Tongue (tissue), 2 donors: Measurements from ENCODE around the gene MMD2. TPM values are rescaled to one million over a fixed set of nuclear protein-coding genes. Genes with fewer than 3 reads are reported as not detected.
"Not testable (repeated sequence)": the region's sequence is repeated elsewhere in the genome, so short reads cannot be mapped to it uniquely, and the experiment has no call there.

Experiments used
- DNase-seq: peaks from one replicate; pipeline ENCODE4 v3.0.0-alpha.2; 2015
- total RNA-seq: library from RNA; depleted of rRNA; stranded (reverse); fragments of >200 nt; gene quantifications from one replicate; pipeline ENCODE4 v1.2.3, GENCODE V29; 2014

Gene MMD2
- not detected for total RNA-seq

- peak; percentile 22 for DNase-seq
These were observed at the start of gene MMD2 for GRCh38 chr7:4958477-4959301. Gene MMD2, minus strand, starts transcription at chr7:4959187. Its CDS starts 170 bp downstream, at chr7:4959017.

- no peak for DNase-seq
These were observed 46.1 kb upstream of the MMD2 start for GRCh38 chr7:5005066-5005465.

- no peak for DNase-seq
These were observed 42.9 kb upstream of the MMD2 start for GRCh38 chr7:5001911-5002310.

GRCh38 chr7:5001003-5001402, 42.0 kb upstream of the MMD2 start:
- no peak for DNase-seq

- no peak for DNase-seq
These were observed 40.5 kb upstream of the MMD2 start for GRCh38 chr7:4999369-4999950.

GRCh38 chr7:4998910-4999309, 39.9 kb upstream of the MMD2 start:
- no peak for DNase-seq

- DNase-seq: no peak
These were observed 39.3 kb upstream of the MMD2 start for GRCh38 chr7:4998244-4998643.

GRCh38 chr7:4996696-4997222, 37.8 kb upstream of the MMD2 start:
- no peak for DNase-seq

- DNase-seq: no peak
These were observed 36.5 kb upstream of the MMD2 start for GRCh38 chr7:4995429-4995969.

- DNase-seq: no peak
These were observed 34.5 kb upstream of the MMD2 start for GRCh38 chr7:4993471-4993870.

- not testable (repeated sequence) for DNase-seq
These were observed 23.8 kb upstream of the MMD2 start for GRCh38 chr7:4982741-4983140.

- DNase-seq: not testable (repeated sequence)
These were observed 22.4 kb upstream of the MMD2 start for GRCh38 chr7:4981295-4981890.

GRCh38 chr7:4975626-4976025, 16.6 kb upstream of the MMD2 start:
- DNase-seq: not testable (repeated sequence)

- peak; percentile 97 for DNase-seq
These were observed 14.8 kb upstream of the MMD2 start for GRCh38 chr7:4973728-4974198.

GRCh38 chr7:4972446-4972845, 13.5 kb upstream of the MMD2 start:
- DNase-seq: not testable (repeated sequence)

- no peak for DNase-seq
These were observed 6.5 kb upstream of the MMD2 start for GRCh38 chr7:4965295-4966022.

GRCh38 chr7:4964506-4964905, 5.5 kb upstream of the MMD2 start:
- no peak for DNase-seq

GRCh38 chr7:4962872-4963775, 4.1 kb upstream of the MMD2 start:
- DNase-seq: no peak

GRCh38 chr7:4960363-4960762, 1.4 kb upstream of the MMD2 start:
- DNase-seq: no peak

GRCh38 chr7:4959893-4960292, 906 bp upstream of the MMD2 start:
- DNase-seq: no peak

GRCh38 chr7:4959306-4959705, 319 bp upstream of the MMD2 start:
- no peak for DNase-seq
